DND-41 (cell line): ENCODE results near the gene FYB1.
A peak's percentile ranks its signal among the peaks of the same experiment; 100 is the strongest.

Experiments used
- ATAC-seq: fragments of 200-7000 bp; cut with Tn5 transposase; 3 replicates; pipeline ENCODE4 v1.9.1; 2021; ENCODE audit warnings: low read depth; ENCODE audit not compliant: insufficient read depth
- DNase-seq: peaks from one replicate; pipeline ENCODE4 v3.0.0-alpha.2; 2020
- H2AFZ ChIP-seq: 2 replicates; pipeline ENCODE4 v1.6.0; 2012; ENCODE audit warnings: low read depth, low read length
- H3K27ac ChIP-seq: 2 replicates; pipeline ENCODE4 v1.5.1; 2012; ENCODE audit warnings: low read length, inconsistent platforms
- H3K27me3 ChIP-seq: fragments of 200-600 bp; sonication (generic); 2 replicates; pipeline ENCODE4 v1.6.0; 2012; ENCODE audit warnings: low read length, mild to moderate bottlenecking, inconsistent platforms; ENCODE audit not compliant: insufficient read depth, poor library complexity
- H3K36me3 ChIP-seq: 2 replicates; pipeline ENCODE4 v1.5.1; 2012; ENCODE audit warnings: low read length, inconsistent platforms; ENCODE audit not compliant: insufficient read depth
- H3K4me1 ChIP-seq: 2 replicates; pipeline ENCODE4 v1.5.1; 2012; ENCODE audit warnings: mild to moderate bottlenecking, low read length; ENCODE audit not compliant: insufficient read depth
- H3K4me2 ChIP-seq: 2 replicates; pipeline ENCODE4 v1.6.0; 2012; ENCODE audit warnings: mild to moderate bottlenecking, moderate library complexity, low read length, inconsistent platforms; ENCODE audit not compliant: insufficient read depth
- H3K4me3 ChIP-seq, 2 experiments: fragments of 200-600 bp in 1 of 2; shearing (Covaris generic) in 1 of 2; 2 replicates each; pipeline ENCODE4 v1.5.1; 2012 to 2016; ENCODE audit warnings: inconsistent platforms in 2 of 2, low read length in 2 of 2, mild to moderate bottlenecking in 2 of 2, low read depth in 1 of 2, moderate library complexity in 1 of 2
- H3K79me2 ChIP-seq: 2 replicates; pipeline ENCODE4 v1.6.0; 2012; ENCODE audit warnings: low read length, inconsistent platforms; ENCODE audit not compliant: insufficient read depth
- H3K9ac ChIP-seq: 2 replicates; pipeline ENCODE4 v1.6.0; 2012; ENCODE audit warnings: low read depth, mild to moderate bottlenecking, inconsistent platforms, low read length, moderate library complexity
- H3K9me3 ChIP-seq: 2 replicates; pipeline ENCODE4 v1.5.1; 2012; ENCODE audit warnings: low read length, moderate library complexity, mild to moderate bottlenecking, inconsistent platforms; ENCODE audit not compliant: insufficient read depth, severe bottlenecking
- H4K20me1 ChIP-seq: 2 replicates; pipeline ENCODE4 v1.6.0; 2012; ENCODE audit warnings: low read length; ENCODE audit not compliant: insufficient read depth
- CTCF ChIP-seq: IDR thresholded peaks from 2 replicates; pipeline ENCODE4 v1.5.1; 2012; ENCODE audit warnings: borderline replicate concordance, low read length, moderate library complexity, mild to moderate bottlenecking; ENCODE audit not compliant: poor library complexity, severe bottlenecking; ENCODE audit errors: extremely low read depth
- EZH2 ChIP-seq: IDR thresholded peaks from 3 replicates; pipeline ENCODE4 v1.6.1; 2012; ENCODE audit warnings: borderline replicate concordance, low read depth, mild to moderate bottlenecking, moderate library complexity, low read length, inconsistent platforms; ENCODE audit not compliant: severe bottlenecking

FYB1 gene

GRCh38 chr5:39264528-39264927 lies 45.2 kb upstream of the FYB1 start:
- DNase-seq: no peak

GRCh38 chr5:39262981-39263380 lies 43.6 kb upstream of the FYB1 start:
- DNase-seq: no peak
- no peaks in the 10 kb centered on the region for H3K4me1 ChIP-seq
- no peak overlapping the region for H3K4me3 ChIP-seq
- H3K27ac ChIP-seq: no peak overlapping the region
- no peaks in the 10 kb centered on the region for H4K20me1 ChIP-seq
- no peaks in the 10 kb centered on the region for H3K27me3 ChIP-seq
- TF ChIP-seq CTCF (no peak), EZH2 (no peak)
- ATAC-seq: no peak
- no peaks in the 10 kb centered on the region for H3K36me3 ChIP-seq
- H3K9ac ChIP-seq: no peak overlapping the region
- no peak overlapping the region for H2AFZ ChIP-seq
- H3K9me3 ChIP-seq: no peaks in the 10 kb centered on the region
- no peaks in the 10 kb centered on the region for H3K79me2 ChIP-seq
- H3K4me2 ChIP-seq: no peak overlapping the region

More at GRCh38 chr5:39264528-39264927, 45.2 kb upstream of the FYB1 start:
- Histone ChIP-seq H3K79me2 (no peaks in the 10 kb centered on the region), H3K4me3 (no peak overlapping the region), H4K20me1 (no peaks in the 10 kb centered on the region), H3K9me3 (no peaks in the 10 kb centered on the region), H3K9ac (no peak overlapping the region), H2AFZ (no peak overlapping the region), H3K27me3 (no peaks in the 10 kb centered on the region), H3K27ac (no peak overlapping the region), H3K4me1 (no peaks in the 10 kb centered on the region), H3K4me2 (no peak overlapping the region), H3K36me3 (no peaks in the 10 kb centered on the region)
- ATAC-seq: 0 out of 3 replicates have a peak, but pooled peaks have one; percentile 31
- TF ChIP-seq CTCF (no peak), EZH2 (no peak)

- H2AFZ ChIP-seq: no peak overlapping the region
- H3K27ac ChIP-seq: no peak overlapping the region
- no peak overlapping the region for H3K4me3 ChIP-seq
- no peaks in the 10 kb centered on the region for H3K9me3 ChIP-seq
- H3K79me2 ChIP-seq: no peaks in the 10 kb centered on the region
- no peaks in the 10 kb centered on the region for H4K20me1 ChIP-seq
- no peak for TF ChIP-seq CTCF
- no peak for TF ChIP-seq EZH2
- no peak overlapping the region for H3K9ac ChIP-seq
- H3K4me1 ChIP-seq: no peaks in the 10 kb centered on the region
- H3K36me3 ChIP-seq: no peaks in the 10 kb centered on the region
- H3K4me2 ChIP-seq: no peak overlapping the region
- DNase-seq: no peak
- H3K27me3 ChIP-seq: no peaks in the 10 kb centered on the region
- ATAC-seq: no peak
These were observed 40.7 kb upstream of the FYB1 start for GRCh38 chr5:39260095-39260494.

- no peak overlapping the region for H3K4me3 ChIP-seq
- H3K4me2 ChIP-seq: no peak overlapping the region
- DNase-seq: no peak
- no peaks in the 10 kb centered on the region for H3K9me3 ChIP-seq
- no peak overlapping the region for H2AFZ ChIP-seq
- no peaks in the 10 kb centered on the region for H3K79me2 ChIP-seq
- no peak for ATAC-seq
- no peak overlapping the region for H3K9ac ChIP-seq
- TF ChIP-seq EZH2 (no peak), CTCF (no peak)
- no peaks in the 10 kb centered on the region for H3K4me1 ChIP-seq
- H3K27me3 ChIP-seq: no peaks in the 10 kb centered on the region
- no peaks in the 10 kb centered on the region for H4K20me1 ChIP-seq
- no peaks in the 10 kb centered on the region for H3K36me3 ChIP-seq
- no peak overlapping the region for H3K27ac ChIP-seq
These were observed 38.2 kb upstream of the FYB1 start for GRCh38 chr5:39257554-39257953.
